HepG2 (cell line): Measurements from ENCODE around the gene EMP2. TPM values are rescaled to one million over a fixed set of nuclear protein-coding genes. Genes with fewer than 3 reads are reported as not detected.

ENCODE experiments used
- CCAR2 ChIP-seq: fragments of 200-400 bp; formaldehyde crosslinking; optimal IDR thresholded peaks from 2 replicates; pipeline ENCODE3; 2018; ENCODE audit warnings: low read depth, mild to moderate bottlenecking, low read length, moderate library complexity
- CHD4 ChIP-seq: fragments of 200-600 bp; sonication (generic); IDR thresholded peaks from 2 replicates; pipeline ENCODE4 v1.7.0; 2017; ENCODE audit warnings: mild to moderate bottlenecking, low read length, borderline replicate concordance
- CREM ChIP-seq, 2 experiments: sonication (generic) in 1 of 2; formaldehyde crosslinking in 1 of 2; IDR thresholded peaks; 2 replicates each; pipeline versions ENCODE4 v1.4.0 to v1.6.1; 2016 to 2020; ENCODE audit warnings: antibody characterized with exemption in 1 of 2, mild to moderate bottlenecking in 1 of 2, missing genetic modification reagents in 1 of 2
- FOXP1 ChIP-seq, 2 experiments: fragments of 450-650 bp in 1 of 2; IDR thresholded peaks; 2 replicates each; pipeline ENCODE4 v1.6.1; 2017 to 2018; ENCODE audit warnings: antibody characterized with exemption in 1 of 2
- HNRNPK ChIP-seq: fragments of 200-400 bp; formaldehyde crosslinking; IDR thresholded peaks from 2 replicates; pipeline ENCODE4 v1.6.1; 2018; ENCODE audit warnings: low read length, low read depth, moderate library complexity, mild to moderate bottlenecking; ENCODE audit not compliant: poor library complexity, severe bottlenecking
- KDM1A ChIP-seq: IDR thresholded peaks from 2 replicates; pipeline ENCODE4 v1.6.1; 2016; ENCODE audit warnings: missing compliant biosample characterization
- KLF16 ChIP-seq, 2 experiments: sonication (generic) in 1 of 2; formaldehyde crosslinking in 1 of 2; IDR thresholded peaks; 2 replicates each; pipeline versions ENCODE4 v1.6.1 to v1.8.0; 2016 to 2023; ENCODE audit warnings: missing genetic modification reagents in 2 of 2, missing compliant biosample characterization in 1 of 2
- MIER2 ChIP-seq: IDR thresholded peaks from 2 replicates; pipeline ENCODE4 v1.6.1; 2016; ENCODE audit warnings: missing biosample characterization, missing genetic modification reagents
- RCOR2 ChIP-seq: IDR thresholded peaks from 2 replicates; pipeline ENCODE4 v1.6.1; 2016; ENCODE audit warnings: missing biosample characterization, missing genetic modification reagents
- SP5 ChIP-seq: IDR thresholded peaks from 2 replicates; pipeline ENCODE4 v1.6.1; 2016; ENCODE audit warnings: low read depth, borderline replicate concordance
- ZNF20 ChIP-seq: sonication (generic); formaldehyde crosslinking; IDR thresholded peaks from 2 replicates; pipeline ENCODE4 v1.4.0; 2020; ENCODE audit warnings: mild to moderate bottlenecking, moderate library complexity, missing genetic modification reagents
- ZNF318 ChIP-seq: sonication (generic); formaldehyde crosslinking; IDR thresholded peaks from 2 replicates; pipeline ENCODE4 v1.4.0; 2020; ENCODE audit warnings: mild to moderate bottlenecking, missing genetic modification reagents
- ZNF34 ChIP-seq: sonication (generic); formaldehyde crosslinking; IDR thresholded peaks from 2 replicates; pipeline ENCODE4 v1.4.0; 2020; ENCODE audit warnings: mild to moderate bottlenecking, missing genetic modification reagents, borderline replicate concordance
- ZNF572 ChIP-seq: sonication (generic); formaldehyde crosslinking; IDR thresholded peaks from 2 replicates; pipeline ENCODE4 v1.5.1; 2020; ENCODE audit warnings: mild to moderate bottlenecking, missing genetic modification reagents
- ZNF652 ChIP-seq: IDR thresholded peaks from 2 replicates; pipeline ENCODE4 v1.6.1; 2016; ENCODE audit warnings: low read depth, borderline replicate concordance
- ZNF775 ChIP-seq: sonication (generic); formaldehyde crosslinking; IDR thresholded peaks from 2 replicates; pipeline ENCODE4 v1.4.0; 2020; ENCODE audit warnings: missing genetic modification reagents, mild to moderate bottlenecking, moderate library complexity, borderline replicate concordance
- ZNF792 ChIP-seq: IDR thresholded peaks from 2 replicates; pipeline ENCODE4 v1.6.1; 2016
- polyA plus RNA-seq, 8 experiments: library from polyadenylated mRNA; depleted of rRNA in 3 of 8; stranded (reverse) in 7 of 8; unstranded in 1 of 8; fragments of >200 nt; fragmentation: Illumina TruSeq in 4 of 8; extraction: Trizol in 4 of 8; gene quantifications; 2 replicates each; pipeline versions ENCODE4 v1.2.1 to v1.2.3, GENCODE V29; 2011 to 2016; ENCODE audit warnings: low read depth in 4 of 8, missing spikeins in 1 of 8, mixed read lengths in 1 of 8; ENCODE audit not compliant: insufficient read depth in 1 of 8
- total RNA-seq, 5 experiments: library from RNA; depleted of rRNA; stranded (reverse); fragments of >200 nt; fragmentation: Illumina TruSeq; extraction: Trizol; gene quantifications; 2 replicates each; pipeline ENCODE4 v1.2.3, GENCODE V29; 2016; ENCODE audit warnings: low read depth in 1 of 5
- TF ChIP-seq, protein P1 (sequence below): sonication (generic); formaldehyde crosslinking; IDR thresholded peaks from 2 replicates; pipeline ENCODE4 v1.8.0; 2022; ENCODE audit warnings: mild to moderate bottlenecking, missing genetic modification reagents

Gene EMP2
- total and polyA plus RNA-seq, 2 of the 13 experiments (the other 11 are each of a cell fraction or from before 2014, with no cell fraction given): 24.6 to 91.2 TPM

DNA sequence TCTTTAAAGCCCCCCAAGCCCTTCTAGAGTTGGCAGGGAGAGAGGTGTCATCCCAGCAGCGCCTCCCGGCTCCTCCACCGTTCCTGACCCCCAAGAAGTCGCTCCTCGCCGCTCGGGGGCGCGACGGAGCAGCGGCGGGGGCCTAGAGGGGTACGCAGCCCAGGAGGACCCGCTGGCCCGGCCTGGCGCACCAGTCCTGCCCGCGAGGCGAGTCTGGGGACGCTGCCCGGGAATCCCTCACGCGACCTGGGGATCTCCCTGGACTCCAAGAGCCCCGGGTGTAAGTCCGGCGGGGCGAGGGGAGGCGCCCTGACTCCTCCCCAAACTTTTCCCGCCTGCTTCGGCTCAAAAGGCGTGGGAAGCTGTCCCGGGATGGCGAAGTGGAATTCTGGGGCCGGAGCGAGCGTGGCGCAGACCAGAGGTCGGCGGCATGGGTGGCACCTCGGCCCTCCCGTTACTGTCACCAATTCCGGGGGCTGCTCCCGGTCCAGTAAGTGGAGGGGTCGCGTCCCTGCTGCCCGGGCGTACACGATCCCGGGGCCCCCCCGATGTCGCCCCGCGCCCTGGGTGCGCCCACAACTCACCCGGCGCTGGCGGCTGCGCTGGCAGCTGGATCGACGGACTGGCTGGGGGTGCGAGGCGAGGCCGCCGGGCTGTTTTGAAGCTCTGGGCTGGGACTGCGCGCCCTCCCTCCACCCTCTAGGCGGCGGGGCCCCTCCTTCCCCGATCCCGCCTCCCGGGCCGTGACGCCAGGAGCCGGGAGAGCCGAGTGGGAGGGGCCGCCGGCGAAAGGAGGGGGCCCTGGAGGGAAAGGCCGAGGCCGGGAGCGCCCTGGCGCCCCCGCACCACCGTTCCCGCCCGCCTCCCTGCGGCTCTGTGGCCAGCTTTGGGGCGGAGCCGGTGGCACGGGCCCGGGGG, at the start of gene EMP2 (continued):
- TF ChIP-seq ZNF318 (CRISPR knock-in tag): peak; percentile 60; the same call in 1 of the 2 replicates
- peak; percentile 84 for TF ChIP-seq HNRNPK
- TF ChIP-seq RCOR2 (CRISPR knock-in tag): peak; percentile 16; the same call in 1 of the 2 replicates
- TF ChIP-seq KLF16 (CRISPR knock-in tag; IDR thresholded peaks at IDR 0.05): peak in 1 of 2 experiments; percentile 93; a peak in 2 of 4 replicates
- no peak; the same call in 1 of the 2 replicates for TF ChIP-seq ZNF792 (CRISPR knock-in tag)
- peak; percentile 70; the same call in 1 of the 2 replicates for TF ChIP-seq ZNF34 (CRISPR knock-in tag)
- no peak for TF ChIP-seq ZNF20 (CRISPR knock-in tag)
- TF ChIP-seq ZNF652 (CRISPR knock-in tag): no peak
- no peak for TF ChIP-seq FOXP1 (IDR thresholded peaks at IDR 0.05)
- no peak; the same call in none of the 2 replicates for TF ChIP-seq FOXP1 (CRISPR knock-in tag; IDR thresholded peaks at IDR 0.05)
- TF ChIP-seq ZNF775: no peak
- TF ChIP-seq MIER2 (CRISPR knock-in tag): peak; percentile 59
- no peak; the same call in 1 of the 2 replicates for TF ChIP-seq KDM1A (CRISPR knock-in tag)
- no peak for TF ChIP-seq CREM (IDR thresholded peaks at IDR 0.05)
- 0 out of 2 replicates have a peak, but pooled peaks have one; percentile 0 for TF ChIP-seq CREM (CRISPR knock-in tag; IDR thresholded peaks at IDR 0.05)
- no peak for TF ChIP-seq CHD4
- TF ChIP-seq, protein P1, sequence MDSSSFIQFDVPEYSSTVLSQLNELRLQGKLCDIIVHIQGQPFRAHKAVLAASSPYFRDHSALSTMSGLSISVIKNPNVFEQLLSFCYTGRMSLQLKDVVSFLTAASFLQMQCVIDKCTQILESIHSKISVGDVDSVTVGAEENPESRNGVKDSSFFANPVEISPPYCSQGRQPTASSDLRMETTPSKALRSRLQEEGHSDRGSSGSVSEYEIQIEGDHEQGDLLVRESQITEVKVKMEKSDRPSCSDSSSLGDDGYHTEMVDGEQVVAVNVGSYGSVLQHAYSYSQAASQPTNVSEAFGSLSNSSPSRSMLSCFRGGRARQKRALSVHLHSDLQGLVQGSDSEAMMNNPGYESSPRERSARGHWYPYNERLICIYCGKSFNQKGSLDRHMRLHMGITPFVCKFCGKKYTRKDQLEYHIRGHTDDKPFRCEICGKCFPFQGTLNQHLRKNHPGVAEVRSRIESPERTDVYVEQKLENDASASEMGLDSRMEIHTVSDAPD (CRISPR knock-in tag): 0 out of 2 replicates have a peak, but pooled peaks have one; percentile 62
- no peak for TF ChIP-seq CCAR2
- 0 out of 2 replicates have a peak, but pooled peaks have one; percentile 86 for TF ChIP-seq ZNF572 (CRISPR knock-in tag)
- TF ChIP-seq SP5 (CRISPR knock-in tag): peak; percentile 96
